Vagina (tissue), 2 donors: ENCODE results near the gene CYTH4. TPM values are rescaled to one million over a fixed set of nuclear protein-coding genes. Genes with fewer than 3 reads are reported as not detected.

Source experiments
- DNase-seq, 2 donors: peaks; one replicate each; pipeline ENCODE4 v3.0.0-alpha.2; 2017; ENCODE audit errors: extremely low spot score in 2 of 2
- H3K27ac ChIP-seq: fragments of 200-600 bp; sonication (generic); one replicate; pipeline ENCODE4 v1.5.1; 2019
- H3K27me3 ChIP-seq: fragments of 200-600 bp; sonication (generic); one replicate; pipeline ENCODE4 v1.5.1; 2019
- H3K36me3 ChIP-seq, 2 donors: fragments of 200-600 bp; sonication (generic); one replicate each; pipeline ENCODE4 v1.5.1; 2017 to 2019
- H3K4me1 ChIP-seq: fragments of 200-600 bp; sonication (generic); one replicate; pipeline ENCODE4 v1.5.1; 2019
- H3K4me3 ChIP-seq, 2 donors: fragments of 200-600 bp; sonication (generic); 1 replicate in 1 of 2; 2 replicates in 1 of 2; pipeline ENCODE4 v1.5.1; 2016 to 2019
- H3K9me3 ChIP-seq: fragments of 200-600 bp; sonication (generic); one replicate; pipeline ENCODE4 v1.5.1; 2019
- CTCF ChIP-seq, 3 experiments: fragments of 450-650 bp in 2 of 3; fragments of 200-600 bp in 1 of 3; sonication (generic) in 1 of 3; IDR thresholded peaks; one replicate each; pipeline ENCODE4 v1.5.1; 2017 to 2019; ENCODE audit warnings: antibody characterized with exemption in 3 of 3, mild to moderate bottlenecking in 2 of 3, moderate library complexity in 2 of 3
- POLR2A ChIP-seq, 2 donors: fragments of 450-650 bp; IDR thresholded peaks; one replicate each; pipeline ENCODE4 v1.6.1; 2017; ENCODE audit warnings: antibody characterized with exemption in 2 of 2, mild to moderate bottlenecking in 2 of 2, moderate library complexity in 2 of 2
- POLR2AphosphoS5 ChIP-seq, 2 donors: sonication (generic); formaldehyde crosslinking; IDR thresholded peaks; one replicate each; pipeline ENCODE4 v1.9.0; 2017; ENCODE audit warnings: antibody characterized with exemption in 2 of 2, mild to moderate bottlenecking in 2 of 2, low read depth in 1 of 2; ENCODE audit not compliant: insufficient read depth in 1 of 2
- intact Hi-C: fragments of 100-400 bp; cut with DNase I; formaldehyde crosslinking; loops from one replicate; pipeline ENCODE4 v1.15.1; 2023
- total RNA-seq: library from RNA; depleted of rRNA; stranded (reverse); fragments of >200 nt; gene quantifications from one replicate; pipeline ENCODE4 v1.2.3, GENCODE V29; 2016

CYTH4 gene
- total RNA-seq, 1 donor from 2014 or later: 16.2 TPM

DNA sequence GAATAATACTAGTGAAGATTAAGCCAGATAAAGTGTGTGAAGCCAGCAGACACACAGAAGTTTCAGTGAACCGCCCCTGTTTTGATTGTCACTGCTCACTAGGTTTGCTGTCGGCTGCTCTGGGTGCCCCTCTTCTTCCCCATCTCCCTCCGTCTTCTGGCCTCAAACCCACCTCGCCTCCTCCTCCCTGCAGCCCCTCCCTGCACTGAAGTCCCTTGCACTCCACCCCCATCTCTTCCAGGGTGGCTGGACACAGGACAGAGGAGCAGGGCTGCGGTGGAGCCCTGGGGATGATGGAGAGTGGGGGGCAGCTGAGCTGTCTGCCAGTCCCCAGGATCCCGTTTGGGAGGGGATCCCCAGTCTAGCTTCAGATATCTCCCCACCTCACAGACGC, 53.5 kb downstream of the CYTH4 start:
- no peak for DNase-seq
- H3K4me1 ChIP-seq: no peaks in the 10 kb centered on the region
- peaks cover 7% of the 10 kb centered on the region for H3K27me3 ChIP-seq
- intact Hi-C loops: no loop called here
- H3K9me3 ChIP-seq: no peaks in the 10 kb centered on the region
- H3K4me3 ChIP-seq: no peak overlapping the region
- no peak overlapping the region for H3K27ac ChIP-seq
- TF ChIP-seq POLR2A (IDR thresholded peaks at IDR 0.05) (no peak), CTCF (IDR thresholded peaks at IDR 0.05) (no peak), POLR2AphosphoS5 (IDR thresholded peaks at IDR 0.05; ENCODE audit: insufficient read depth in 1 of 2, low read depth in 1 of 2) (no peak)
- H3K36me3 ChIP-seq: no peaks in the 10 kb centered on the region

- TF ChIP-seq CTCF (IDR thresholded peaks at IDR 0.05) (no peak), POLR2A (IDR thresholded peaks at IDR 0.05) (no peak), POLR2AphosphoS5 (IDR thresholded peaks at IDR 0.05; ENCODE audit: insufficient read depth in 1 of 2, low read depth in 1 of 2) (no peak)
- no peak for DNase-seq
- no peaks in the 10 kb centered on the region for H3K4me1 ChIP-seq
- H3K4me3 ChIP-seq: no peak overlapping the region
- H3K27me3 ChIP-seq: peaks cover 7% of the 10 kb centered on the region
- no peaks in the 10 kb centered on the region for H3K9me3 ChIP-seq
- no peaks in the 10 kb centered on the region for H3K36me3 ChIP-seq
- intact Hi-C loops: no loop called here
- no peak overlapping the region for H3K27ac ChIP-seq
Measured at GRCh38 chr22:37336579-37336978, 54.3 kb downstream of the CYTH4 start.

DNA sequence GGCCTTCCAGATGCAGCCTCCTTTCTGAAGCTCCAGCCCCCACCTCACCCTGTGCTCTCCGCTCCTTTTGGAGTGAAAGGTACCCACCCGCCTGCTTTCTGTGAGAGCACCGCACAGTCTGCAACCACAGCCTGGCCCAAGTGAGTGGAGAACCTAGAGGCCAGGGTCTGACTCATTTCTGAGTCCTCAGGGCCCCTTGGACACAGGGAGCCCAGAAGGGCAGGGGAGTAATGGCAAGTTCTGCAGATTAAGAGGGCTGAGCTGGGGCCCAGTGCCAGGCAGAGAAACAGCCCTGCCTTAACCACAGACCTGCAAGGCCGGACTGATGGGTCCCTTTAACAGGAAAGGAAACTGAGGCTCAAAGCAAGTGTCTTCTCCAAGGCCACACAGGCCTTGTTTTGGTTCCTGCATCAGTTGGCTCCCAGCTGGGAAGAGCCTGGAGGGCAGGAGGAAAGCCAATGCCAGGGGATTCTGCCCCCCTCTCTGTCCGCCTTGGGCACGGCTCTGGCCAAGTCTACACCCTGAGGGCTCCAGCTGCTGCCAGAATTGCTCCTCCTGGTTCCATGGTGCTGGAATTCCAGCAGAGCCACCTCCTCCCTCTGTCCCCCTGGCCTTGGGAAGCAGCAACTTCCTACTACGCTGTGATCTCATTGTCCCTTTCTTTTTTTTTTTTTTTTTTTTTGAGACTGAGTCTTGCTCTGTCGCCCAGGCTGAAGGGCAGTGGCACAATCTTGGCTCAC, 55.1 kb downstream of the CYTH4 start:
- Histone ChIP-seq H3K4me3 (no peak overlapping the region), H3K36me3 (no peaks in the 10 kb centered on the region), H3K27ac (no peak overlapping the region), H3K4me1 (no peaks in the 10 kb centered on the region), H3K27me3 (peaks cover 7% of the 10 kb centered on the region), H3K9me3 (no peaks in the 10 kb centered on the region)
- no peak for DNase-seq
- intact Hi-C loops: no loop called here
- TF ChIP-seq POLR2AphosphoS5 (IDR thresholded peaks at IDR 0.05; ENCODE audit: insufficient read depth in 1 of 2, low read depth in 1 of 2) (no peak), CTCF (IDR thresholded peaks at IDR 0.05) (no peak), POLR2A (IDR thresholded peaks at IDR 0.05) (no peak)

- H3K4me1 ChIP-seq: no peaks in the 10 kb centered on the region
- H3K27me3 ChIP-seq: peaks cover 7% of the 10 kb centered on the region
Measured at GRCh38 chr22:37338539-37339246, 56.4 kb downstream of the CYTH4 start.

More at GRCh38 chr22:37338539-37339246, 56.4 kb downstream of the CYTH4 start:
- no peaks in the 10 kb centered on the region for H3K36me3 ChIP-seq
- intact Hi-C loops: no loop called here
- DNase-seq: no peak
- TF ChIP-seq CTCF (IDR thresholded peaks at IDR 0.05) (no peak), POLR2AphosphoS5 (IDR thresholded peaks at IDR 0.05; ENCODE audit: insufficient read depth in 1 of 2, low read depth in 1 of 2) (no peak), POLR2A (IDR thresholded peaks at IDR 0.05) (no peak)
- no peaks in the 10 kb centered on the region for H3K9me3 ChIP-seq
- no peak overlapping the region for H3K4me3 ChIP-seq
- H3K27ac ChIP-seq: no peak overlapping the region
